WTC11 (cell line): ENCODE results near the gene TMEM221. TPM values are rescaled to one million over a fixed set of nuclear protein-coding genes. Genes with fewer than 3 reads are reported as not detected.

ENCODE experiments used
- ATAC-seq: fragments of 200-7000 bp; cut with Tn5 transposase; 2 replicates; pipeline ENCODE4 v1.10.0; 2021; ENCODE audit warnings: mild to moderate bottlenecking, moderate library complexity
- CTCF ChIA-PET: fragments of 300-600 bp; sonication (Branson Sonifier 250); formaldehyde crosslinking; loops from one replicate; lab custom pipeline; 2021; ENCODE audit warnings: antibody characterized with exemption; lab: Charles Lee
- POLR2A ChIA-PET: fragments of 350-600 bp; sonication (Branson Sonifier 250); formaldehyde crosslinking; loops from one replicate; lab custom pipeline; 2021; ENCODE audit warnings: antibody characterized with exemption; lab: Charles Lee
- DNase-seq: peaks from one replicate; pipeline ENCODE4 v3.0.0; 2021; ENCODE audit warnings: low spot score
- H3K27ac Mint-ChIP-seq: 2 replicates; pipeline ENCODE4 v1.8.0; 2021; ENCODE audit warnings: mixed read lengths
- H3K27me3 Mint-ChIP-seq: 2 replicates; pipeline ENCODE4 v1.8.0; 2021; ENCODE audit warnings: low read depth, mild to moderate bottlenecking, moderate library complexity, mixed read lengths
- H3K36me3 Mint-ChIP-seq: 2 replicates; pipeline ENCODE4 v1.8.0; 2021; ENCODE audit warnings: mixed read lengths
- H3K4me1 Mint-ChIP-seq: 2 replicates; pipeline ENCODE4 v1.8.0; 2022; ENCODE audit warnings: mixed read lengths
- H3K4me3 Mint-ChIP-seq: 2 replicates; pipeline ENCODE4 v1.8.0; 2021; ENCODE audit warnings: mild to moderate bottlenecking, moderate library complexity, mixed read lengths
- H3K9me3 Mint-ChIP-seq: 2 replicates; pipeline ENCODE4 v1.8.0; 2021; ENCODE audit warnings: mixed read lengths
- CREB1 ChIP-seq: sonication (generic); formaldehyde crosslinking; IDR thresholded peaks from 2 replicates; pipeline ENCODE4 v1.8.0; 2023; ENCODE audit warnings: mild to moderate bottlenecking, missing genetic modification reagents
- FOXK1 ChIP-seq: sonication (generic); formaldehyde crosslinking; IDR thresholded peaks from 2 replicates; pipeline ENCODE4 v1.8.0; 2022; ENCODE audit warnings: mild to moderate bottlenecking, moderate library complexity, missing genetic modification reagents
- IRF2 ChIP-seq: sonication (generic); formaldehyde crosslinking; IDR thresholded peaks from 2 replicates; pipeline ENCODE4 v1.8.0; 2022; ENCODE audit warnings: low read depth, missing genetic modification reagents, borderline replicate concordance
- MYBL2 ChIP-seq: sonication (generic); formaldehyde crosslinking; IDR thresholded peaks from 2 replicates; pipeline ENCODE4 v1.8.1; 2023; ENCODE audit warnings: mild to moderate bottlenecking, moderate library complexity, missing genetic modification reagents
- NFYB ChIP-seq: sonication (generic); formaldehyde crosslinking; conservative IDR thresholded peaks from 2 replicates; pipeline ENCODE4 v1.8.0; 2022; ENCODE audit warnings: low read depth, missing genetic modification reagents
- SOX15 ChIP-seq: fragments of 250-450 bp; sonication (Bioruptor Pico); IDR thresholded peaks from 2 replicates; pipeline ENCODE4 v1.9.0; 2021; ENCODE audit warnings: mild to moderate bottlenecking
- SP1 ChIP-seq: sonication (generic); formaldehyde crosslinking; conservative IDR thresholded peaks from 2 replicates; pipeline ENCODE4 v1.8.1; 2022; ENCODE audit warnings: missing genetic modification reagents
- TCF7 ChIP-seq: sonication (generic); formaldehyde crosslinking; IDR thresholded peaks from 2 replicates; pipeline ENCODE4 v1.8.0; 2022; ENCODE audit warnings: mild to moderate bottlenecking, low read depth, missing genetic modification reagents, moderate library complexity
- TEAD4 ChIP-seq: sonication (generic); formaldehyde crosslinking; IDR thresholded peaks from 2 replicates; pipeline ENCODE4 v1.8.0; 2022; ENCODE audit warnings: mild to moderate bottlenecking, missing genetic modification reagents
- TP53 ChIP-seq: sonication (generic); formaldehyde crosslinking; IDR thresholded peaks from 2 replicates; pipeline ENCODE4 v1.8.1; 2023; ENCODE audit warnings: mild to moderate bottlenecking, missing genetic modification reagents
- ZBTB21 ChIP-seq: sonication (generic); formaldehyde crosslinking; IDR thresholded peaks from 2 replicates; pipeline ENCODE4 v1.8.1; 2023; ENCODE audit warnings: mild to moderate bottlenecking, missing genetic modification reagents, borderline replicate concordance
- ZNF416 ChIP-seq: fragments of 250-450 bp; sonication (Bioruptor Pico); IDR thresholded peaks from 2 replicates; pipeline ENCODE4 v1.9.0; 2021; ENCODE audit warnings: mild to moderate bottlenecking, inconsistent platforms
- total RNA-seq: library from RNA; stranded (reverse); gene quantifications from 3 replicates; pipeline ENCODE4 v1.2.3, GENCODE V29; 2021
- TF ChIP-seq, protein P1 (sequence below): fragments of 200-600 bp; IDR thresholded peaks from 2 replicates; pipeline ENCODE4 v1.8.0; 2022; ENCODE audit warnings: antibody characterized with exemption
- TF ChIP-seq, protein P2 (sequence below): fragments of 250-450 bp; sonication (Bioruptor Pico); IDR thresholded peaks from 2 replicates; pipeline ENCODE4 v1.9.0; 2021; ENCODE audit warnings: mild to moderate bottlenecking
- TF ChIP-seq, protein P3 (sequence below): sonication (generic); formaldehyde crosslinking; IDR thresholded peaks from 2 replicates; pipeline ENCODE4 v1.8.0; 2023; ENCODE audit warnings: missing genetic modification reagents
- TF ChIP-seq, protein P4 (sequence below): sonication (generic); formaldehyde crosslinking; IDR thresholded peaks from 2 replicates; pipeline ENCODE4 v1.8.0; 2022; ENCODE audit warnings: missing genetic modification reagents
- TF ChIP-seq, protein P5 (sequence below): sonication (generic); formaldehyde crosslinking; IDR thresholded peaks from 2 replicates; pipeline ENCODE4 v1.8.0; 2023; ENCODE audit warnings: missing genetic modification reagents, mild to moderate bottlenecking, borderline replicate concordance

TMEM221 gene
- total RNA-seq, 1 experiment from 2014 or later: 1.2 TPM

DNA sequence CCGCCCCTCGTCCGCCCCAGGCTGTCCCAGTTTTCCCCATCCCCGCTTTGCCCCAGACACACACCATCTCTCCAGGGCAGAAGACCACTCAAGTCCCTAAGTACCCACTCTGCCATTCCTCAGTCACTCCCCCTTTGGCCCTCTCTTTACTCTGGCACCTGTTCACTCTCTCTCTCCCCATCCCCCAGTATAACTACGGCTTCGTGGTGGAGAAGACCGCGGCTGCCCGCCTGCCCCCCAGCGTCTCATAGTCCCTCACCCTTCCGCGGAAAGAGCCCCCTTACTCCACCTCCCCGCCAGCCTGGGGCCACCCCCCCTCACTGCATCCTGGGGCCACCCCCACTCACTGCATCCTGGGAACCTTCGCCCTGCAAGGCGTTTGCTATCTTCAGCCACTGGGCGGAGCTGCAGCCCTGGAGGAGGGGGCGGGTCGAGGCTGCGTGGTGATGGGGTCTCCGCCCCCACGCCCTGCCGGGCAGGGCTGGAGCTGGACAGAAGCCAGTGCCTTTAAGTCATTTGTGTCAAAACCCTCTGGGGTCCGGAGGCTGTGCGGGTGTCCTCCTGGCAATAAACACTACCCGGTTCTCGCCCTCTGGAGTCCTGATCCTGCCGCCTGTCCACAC lies 23.6 kb downstream of the TMEM221 start:
- DNase-seq (peak; percentile 92), ATAC-seq (peak; percentile 93)
- Mint-ChIP-seq H3K9me3 (no peaks in the 10 kb centered on the region), H3K27me3 (no peaks in the 10 kb centered on the region), H3K27ac (no peak overlapping the region), H3K4me1 (peaks cover 17% of the 10 kb centered on the region), H3K36me3 (peaks cover 4% of the 10 kb centered on the region), H3K4me3 (peak overlapping the region; percentile 67)
- 0 out of 2 replicates have a peak, but pooled peaks have one; percentile 55 for TF ChIP-seq ZBTB21 (CRISPR knock-in tag)
- TF ChIP-seq, protein P1, sequence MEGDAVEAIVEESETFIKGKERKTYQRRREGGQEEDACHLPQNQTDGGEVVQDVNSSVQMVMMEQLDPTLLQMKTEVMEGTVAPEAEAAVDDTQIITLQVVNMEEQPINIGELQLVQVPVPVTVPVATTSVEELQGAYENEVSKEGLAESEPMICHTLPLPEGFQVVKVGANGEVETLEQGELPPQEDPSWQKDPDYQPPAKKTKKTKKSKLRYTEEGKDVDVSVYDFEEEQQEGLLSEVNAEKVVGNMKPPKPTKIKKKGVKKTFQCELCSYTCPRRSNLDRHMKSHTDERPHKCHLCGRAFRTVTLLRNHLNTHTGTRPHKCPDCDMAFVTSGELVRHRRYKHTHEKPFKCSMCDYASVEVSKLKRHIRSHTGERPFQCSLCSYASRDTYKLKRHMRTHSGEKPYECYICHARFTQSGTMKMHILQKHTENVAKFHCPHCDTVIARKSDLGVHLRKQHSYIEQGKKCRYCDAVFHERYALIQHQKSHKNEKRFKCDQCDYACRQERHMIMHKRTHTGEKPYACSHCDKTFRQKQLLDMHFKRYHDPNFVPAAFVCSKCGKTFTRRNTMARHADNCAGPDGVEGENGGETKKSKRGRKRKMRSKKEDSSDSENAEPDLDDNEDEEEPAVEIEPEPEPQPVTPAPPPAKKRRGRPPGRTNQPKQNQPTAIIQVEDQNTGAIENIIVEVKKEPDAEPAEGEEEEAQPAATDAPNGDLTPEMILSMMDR: peak; percentile 51
- TF ChIP-seq, protein P2, sequence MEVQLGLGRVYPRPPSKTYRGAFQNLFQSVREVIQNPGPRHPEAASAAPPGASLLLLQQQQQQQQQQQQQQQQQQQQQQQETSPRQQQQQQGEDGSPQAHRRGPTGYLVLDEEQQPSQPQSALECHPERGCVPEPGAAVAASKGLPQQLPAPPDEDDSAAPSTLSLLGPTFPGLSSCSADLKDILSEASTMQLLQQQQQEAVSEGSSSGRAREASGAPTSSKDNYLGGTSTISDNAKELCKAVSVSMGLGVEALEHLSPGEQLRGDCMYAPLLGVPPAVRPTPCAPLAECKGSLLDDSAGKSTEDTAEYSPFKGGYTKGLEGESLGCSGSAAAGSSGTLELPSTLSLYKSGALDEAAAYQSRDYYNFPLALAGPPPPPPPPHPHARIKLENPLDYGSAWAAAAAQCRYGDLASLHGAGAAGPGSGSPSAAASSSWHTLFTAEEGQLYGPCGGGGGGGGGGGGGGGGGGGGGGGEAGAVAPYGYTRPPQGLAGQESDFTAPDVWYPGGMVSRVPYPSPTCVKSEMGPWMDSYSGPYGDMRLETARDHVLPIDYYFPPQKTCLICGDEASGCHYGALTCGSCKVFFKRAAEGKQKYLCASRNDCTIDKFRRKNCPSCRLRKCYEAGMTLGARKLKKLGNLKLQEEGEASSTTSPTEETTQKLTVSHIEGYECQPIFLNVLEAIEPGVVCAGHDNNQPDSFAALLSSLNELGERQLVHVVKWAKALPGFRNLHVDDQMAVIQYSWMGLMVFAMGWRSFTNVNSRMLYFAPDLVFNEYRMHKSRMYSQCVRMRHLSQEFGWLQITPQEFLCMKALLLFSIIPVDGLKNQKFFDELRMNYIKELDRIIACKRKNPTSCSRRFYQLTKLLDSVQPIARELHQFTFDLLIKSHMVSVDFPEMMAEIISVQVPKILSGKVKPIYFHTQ: no peak
- peak; percentile 85 for TF ChIP-seq SP1
- TF ChIP-seq, protein P3, sequence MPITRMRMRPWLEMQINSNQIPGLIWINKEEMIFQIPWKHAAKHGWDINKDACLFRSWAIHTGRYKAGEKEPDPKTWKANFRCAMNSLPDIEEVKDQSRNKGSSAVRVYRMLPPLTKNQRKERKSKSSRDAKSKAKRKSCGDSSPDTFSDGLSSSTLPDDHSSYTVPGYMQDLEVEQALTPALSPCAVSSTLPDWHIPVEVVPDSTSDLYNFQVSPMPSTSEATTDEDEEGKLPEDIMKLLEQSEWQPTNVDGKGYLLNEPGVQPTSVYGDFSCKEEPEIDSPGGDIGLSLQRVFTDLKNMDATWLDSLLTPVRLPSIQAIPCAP (CRISPR knock-in tag): no peak
- TF ChIP-seq IRF2 (CRISPR knock-in tag): no peak
- no peak for TF ChIP-seq MYBL2 (CRISPR knock-in tag)
- no peak for TF ChIP-seq TEAD4 (CRISPR knock-in tag)
- peak; percentile 19; the same call in 1 of the 2 replicates for TF ChIP-seq FOXK1
- no peak for TF ChIP-seq CREB1 (CRISPR knock-in tag)
- CTCF ChIA-PET: interaction anchor here (0.6 to 1.6 kb wide), 33 partner anchors 8 to 1015 kb away, joined by 3 to 23 read pairs (median 4); partner anchors contain the start of genes BST2 and TMEM221
- POLR2A ChIA-PET: interaction anchor here (0.5 to 1.1 kb wide), 6 partner anchors 9 to 434 kb away, joined by 3 to 6 read pairs (median 3); no protein-coding TSS in a partner anchor

DNA sequence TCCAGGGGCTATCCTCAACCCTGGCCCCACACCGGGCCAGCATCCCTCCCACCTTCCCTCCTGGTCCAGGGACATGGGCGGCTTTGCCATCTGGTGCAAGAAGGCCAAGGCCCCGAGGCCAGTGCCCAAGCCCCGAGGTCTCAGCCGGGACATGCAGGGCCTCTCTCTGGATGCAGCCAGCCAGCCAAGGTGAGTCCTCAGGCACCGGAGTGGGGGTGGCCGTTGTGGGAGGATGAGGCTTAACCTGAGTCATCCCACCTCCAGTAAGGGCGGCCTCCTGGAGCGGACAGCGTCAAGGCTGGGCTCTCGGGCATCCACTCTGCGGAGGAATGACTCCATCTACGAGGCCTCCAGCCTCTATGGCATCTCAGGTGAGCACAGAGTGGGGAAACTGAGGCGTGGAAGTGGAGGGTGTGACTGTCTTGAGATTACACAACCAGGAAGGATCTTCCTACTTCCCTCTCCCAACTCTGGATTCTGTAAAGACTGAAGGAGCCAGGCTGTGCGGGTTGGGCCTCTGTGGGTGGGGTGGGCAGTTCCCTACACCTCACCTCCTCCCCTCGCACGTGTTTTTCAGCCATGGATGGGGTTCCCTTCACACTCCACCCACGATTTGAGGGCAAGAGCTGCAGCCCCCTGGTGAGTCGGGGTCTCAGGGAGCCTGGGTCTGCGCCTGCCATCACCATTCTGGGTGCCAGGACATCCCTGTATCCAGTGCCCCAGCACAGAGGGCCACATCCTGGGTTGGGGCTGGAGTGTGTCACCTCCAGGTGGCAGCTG lies 24.8 kb downstream of the TMEM221 start:
- DNase-seq (no peak), ATAC-seq (no peak)
- Mint-ChIP-seq H3K9me3 (no peaks in the 10 kb centered on the region), H3K4me1 (peaks cover 26% of the 10 kb centered on the region), H3K27me3 (no peaks in the 10 kb centered on the region), H3K4me3 (peak overlapping the region; percentile 26), H3K27ac (no peak overlapping the region), H3K36me3 (peaks cover 4% of the 10 kb centered on the region)
- POLR2A ChIA-PET: interaction anchor here (0.7 kb wide), 1 partner anchor 72 kb away, joined by 3 read pairs; no protein-coding TSS in a partner anchor
- CTCF ChIA-PET: interaction anchor here (0.7 to 1.6 kb wide), 4 partner anchors 21 to 32 kb away, joined by 3 to 12 read pairs (median 5); partner anchors contain the start of gene TMEM221
- TF ChIP-seq, protein P3 (CRISPR knock-in tag): no peak
- no peak for TF ChIP-seq TCF7 (CRISPR knock-in tag)
- TF ChIP-seq SOX15 (CRISPR knock-in tag): no peak
- TF ChIP-seq NFYB (CRISPR knock-in tag): no peak
- TF ChIP-seq ZNF416: no peak
- no peak for TF ChIP-seq SP1
- no peak for TF ChIP-seq TP53
- TF ChIP-seq, protein P4, sequence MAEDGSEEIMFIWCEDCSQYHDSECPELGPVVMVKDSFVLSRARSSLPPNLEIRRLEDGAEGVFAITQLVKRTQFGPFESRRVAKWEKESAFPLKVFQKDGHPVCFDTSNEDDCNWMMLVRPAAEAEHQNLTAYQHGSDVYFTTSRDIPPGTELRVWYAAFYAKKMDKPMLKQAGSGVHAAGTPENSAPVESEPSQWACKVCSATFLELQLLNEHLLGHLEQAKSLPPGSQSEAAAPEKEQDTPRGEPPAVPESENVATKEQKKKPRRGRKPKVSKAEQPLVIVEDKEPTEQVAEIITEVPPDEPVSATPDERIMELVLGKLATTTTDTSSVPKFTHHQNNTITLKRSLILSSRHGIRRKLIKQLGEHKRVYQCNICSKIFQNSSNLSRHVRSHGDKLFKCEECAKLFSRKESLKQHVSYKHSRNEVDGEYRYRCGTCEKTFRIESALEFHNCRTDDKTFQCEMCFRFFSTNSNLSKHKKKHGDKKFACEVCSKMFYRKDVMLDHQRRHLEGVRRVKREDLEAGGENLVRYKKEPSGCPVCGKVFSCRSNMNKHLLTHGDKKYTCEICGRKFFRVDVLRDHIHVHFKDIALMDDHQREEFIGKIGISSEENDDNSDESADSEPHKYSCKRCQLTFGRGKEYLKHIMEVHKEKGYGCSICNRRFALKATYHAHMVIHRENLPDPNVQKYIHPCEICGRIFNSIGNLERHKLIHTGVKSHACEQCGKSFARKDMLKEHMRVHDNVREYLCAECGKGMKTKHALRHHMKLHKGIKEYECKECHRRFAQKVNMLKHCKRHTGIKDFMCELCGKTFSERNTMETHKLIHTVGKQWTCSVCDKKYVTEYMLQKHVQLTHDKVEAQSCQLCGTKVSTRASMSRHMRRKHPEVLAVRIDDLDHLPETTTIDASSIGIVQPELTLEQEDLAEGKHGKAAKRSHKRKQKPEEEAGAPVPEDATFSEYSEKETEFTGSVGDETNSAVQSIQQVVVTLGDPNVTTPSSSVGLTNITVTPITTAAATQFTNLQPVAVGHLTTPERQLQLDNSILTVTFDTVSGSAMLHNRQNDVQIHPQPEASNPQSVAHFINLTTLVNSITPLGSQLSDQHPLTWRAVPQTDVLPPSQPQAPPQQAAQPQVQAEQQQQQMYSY (CRISPR knock-in tag): no peak
- TF ChIP-seq, protein P5, sequence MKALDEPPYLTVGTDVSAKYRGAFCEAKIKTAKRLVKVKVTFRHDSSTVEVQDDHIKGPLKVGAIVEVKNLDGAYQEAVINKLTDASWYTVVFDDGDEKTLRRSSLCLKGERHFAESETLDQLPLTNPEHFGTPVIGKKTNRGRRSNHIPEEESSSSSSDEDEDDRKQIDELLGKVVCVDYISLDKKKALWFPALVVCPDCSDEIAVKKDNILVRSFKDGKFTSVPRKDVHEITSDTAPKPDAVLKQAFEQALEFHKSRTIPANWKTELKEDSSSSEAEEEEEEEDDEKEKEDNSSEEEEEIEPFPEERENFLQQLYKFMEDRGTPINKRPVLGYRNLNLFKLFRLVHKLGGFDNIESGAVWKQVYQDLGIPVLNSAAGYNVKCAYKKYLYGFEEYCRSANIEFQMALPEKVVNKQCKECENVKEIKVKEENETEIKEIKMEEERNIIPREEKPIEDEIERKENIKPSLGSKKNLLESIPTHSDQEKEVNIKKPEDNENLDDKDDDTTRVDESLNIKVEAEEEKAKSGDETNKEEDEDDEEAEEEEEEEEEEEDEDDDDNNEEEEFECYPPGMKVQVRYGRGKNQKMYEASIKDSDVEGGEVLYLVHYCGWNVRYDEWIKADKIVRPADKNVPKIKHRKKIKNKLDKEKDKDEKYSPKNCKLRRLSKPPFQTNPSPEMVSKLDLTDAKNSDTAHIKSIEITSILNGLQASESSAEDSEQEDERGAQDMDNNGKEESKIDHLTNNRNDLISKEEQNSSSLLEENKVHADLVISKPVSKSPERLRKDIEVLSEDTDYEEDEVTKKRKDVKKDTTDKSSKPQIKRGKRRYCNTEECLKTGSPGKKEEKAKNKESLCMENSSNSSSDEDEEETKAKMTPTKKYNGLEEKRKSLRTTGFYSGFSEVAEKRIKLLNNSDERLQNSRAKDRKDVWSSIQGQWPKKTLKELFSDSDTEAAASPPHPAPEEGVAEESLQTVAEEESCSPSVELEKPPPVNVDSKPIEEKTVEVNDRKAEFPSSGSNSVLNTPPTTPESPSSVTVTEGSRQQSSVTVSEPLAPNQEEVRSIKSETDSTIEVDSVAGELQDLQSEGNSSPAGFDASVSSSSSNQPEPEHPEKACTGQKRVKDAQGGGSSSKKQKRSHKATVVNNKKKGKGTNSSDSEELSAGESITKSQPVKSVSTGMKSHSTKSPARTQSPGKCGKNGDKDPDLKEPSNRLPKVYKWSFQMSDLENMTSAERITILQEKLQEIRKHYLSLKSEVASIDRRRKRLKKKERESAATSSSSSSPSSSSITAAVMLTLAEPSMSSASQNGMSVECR (CRISPR knock-in tag): no peak
